HEK293T (cell line): ENCODE results near the gene CARM1.

ENCODE experiments used
- BHLHE40 ChIP-seq: fragments of 450-650 bp; IDR thresholded peaks from 2 replicates; pipeline ENCODE4 v1.6.1; 2016; ENCODE audit warnings: mild to moderate bottlenecking, moderate library complexity, borderline replicate concordance
- ELF4 ChIP-seq: fragments of 450-650 bp; IDR thresholded peaks from 2 replicates; pipeline ENCODE4 v1.6.1; 2017; ENCODE audit warnings: antibody characterized with exemption
- FOXK2 ChIP-seq: fragments of 450-650 bp; IDR thresholded peaks from 2 replicates; pipeline ENCODE4 v1.6.1; 2016; ENCODE audit warnings: mild to moderate bottlenecking
- FOXM1 ChIP-seq: fragments of 450-650 bp; IDR thresholded peaks from 2 replicates; pipeline ENCODE4 v1.6.1; 2017; ENCODE audit warnings: mild to moderate bottlenecking, borderline replicate concordance
- HDGF ChIP-seq: fragments of 450-650 bp; IDR thresholded peaks from 2 replicates; pipeline ENCODE4 v1.6.1; 2017; ENCODE audit warnings: antibody characterized with exemption, borderline replicate concordance
- SUZ12 ChIP-seq: fragments of 450-650 bp; IDR thresholded peaks from 2 replicates; pipeline ENCODE4 v1.6.1; 2016; ENCODE audit warnings: mild to moderate bottlenecking
- ZNF384 ChIP-seq: fragments of 450-650 bp; IDR thresholded peaks from 2 replicates; pipeline ENCODE4 v1.6.1; 2016
- TF ChIP-seq, protein P1 (sequence below): fragments of 450-650 bp; IDR thresholded peaks from 2 replicates; pipeline ENCODE4 v1.6.1; 2016

DNA sequence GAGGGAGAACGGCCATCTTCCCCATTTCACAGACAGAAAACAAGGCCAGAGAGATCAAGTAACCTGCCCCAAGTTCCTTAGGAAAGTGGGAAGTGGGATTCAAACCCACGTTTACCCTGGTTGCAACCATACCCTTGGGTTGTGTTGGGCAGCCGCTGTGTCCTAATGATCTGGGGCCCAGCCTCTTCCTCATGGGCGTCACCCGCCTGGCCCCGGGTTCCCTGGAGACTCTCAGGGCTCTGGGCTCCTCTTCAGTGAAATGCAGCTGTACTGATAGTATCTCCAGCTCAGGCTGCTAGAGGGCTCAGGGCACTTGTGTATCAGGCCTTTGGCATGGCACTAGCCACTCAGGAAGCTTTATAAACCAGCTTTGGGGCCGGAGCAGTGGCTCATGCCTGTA, 45.1 kb upstream of the CARM1 start:
- TF ChIP-seq ELF4: no peak
- TF ChIP-seq, protein P1, sequence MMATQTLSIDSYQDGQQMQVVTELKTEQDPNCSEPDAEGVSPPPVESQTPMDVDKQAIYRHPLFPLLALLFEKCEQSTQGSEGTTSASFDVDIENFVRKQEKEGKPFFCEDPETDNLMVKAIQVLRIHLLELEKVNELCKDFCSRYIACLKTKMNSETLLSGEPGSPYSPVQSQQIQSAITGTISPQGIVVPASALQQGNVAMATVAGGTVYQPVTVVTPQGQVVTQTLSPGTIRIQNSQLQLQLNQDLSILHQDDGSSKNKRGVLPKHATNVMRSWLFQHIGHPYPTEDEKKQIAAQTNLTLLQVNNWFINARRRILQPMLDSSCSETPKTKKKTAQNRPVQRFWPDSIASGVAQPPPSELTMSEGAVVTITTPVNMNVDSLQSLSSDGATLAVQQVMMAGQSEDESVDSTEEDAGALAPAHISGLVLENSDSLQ: no peak
- TF ChIP-seq SUZ12: no peak
- TF ChIP-seq BHLHE40: no peak
- TF ChIP-seq ZNF384: no peak
- no peak for TF ChIP-seq FOXM1
- TF ChIP-seq FOXK2: no peak
- no peak for TF ChIP-seq HDGF
